RWPE1 (cell line): Measurements from ENCODE around the gene GATC.
"Not testable (repeated sequence)": the region's sequence is repeated elsewhere in the genome, so short reads cannot be mapped to it uniquely, and the experiment has no call there.

Experiments used
- CTCF ChIA-PET: fragments of 350-600 bp; sonication (Branson Sonifier 250); formaldehyde crosslinking; extraction: SDS; loops from one replicate; lab custom pipeline; 2021; lab: Yijun Ruan, JAX
- POLR2A ChIA-PET: fragments of 400-600 bp; formaldehyde crosslinking; extraction: SDS; loops from one replicate; lab custom pipeline; 2020; ENCODE audit warnings: antibody characterized with exemption; ENCODE audit not compliant: low non-redundant PET; lab: Yijun Ruan, JAX
- DNase-seq: peaks from one replicate; pipeline ENCODE4 v3.0.0; 2012; ENCODE audit warnings: low spot score
- H3K27ac ChIP-seq: fragments of 450-650 bp; 2 replicates; pipeline ENCODE4 v1.5.1; 2017
- CTCF ChIP-seq: fragments of 450-650 bp; conservative IDR thresholded peaks from 2 replicates; pipeline ENCODE4 v1.5.1; 2017; ENCODE audit warnings: low read depth, mild to moderate bottlenecking

Gene GATC

GRCh38 chr12:120444676-120445075 lies 1.6 kb upstream of the GATC start:
- no peak for DNase-seq
- H3K27ac ChIP-seq, result no peak overlapping the region; the same call in 1 of the 2 replicates
- ChIA-PET CTCF (interaction anchor here (0.6 to 1.9 kb wide), 3 partner anchors 15 to 692 kb away, joined by 3 to 8 read pairs (median 4); no protein-coding TSS in a partner anchor), POLR2A (no interaction called here)
- no peak for TF ChIP-seq CTCF

- CTCF ChIA-PET, result interaction anchor here (0.6 to 0.7 kb wide), 3 partner anchors 10 to 50 kb away, joined by 3 to 5 read pairs (median 3); no protein-coding TSS in a partner anchor
- DNase-seq, POLR2A ChIA-PET: not testable (repeated sequence)
- H3K27ac ChIP-seq, result peak overlapping the region; percentile 87
Observed at GRCh38 chr12:120446844-120447178, 567 bp downstream of the GATC start.

- POLR2A ChIA-PET, result no interaction called here
- DNase-seq, result no peak
- no peak overlapping the region for H3K27ac ChIP-seq
- no peak for TF ChIP-seq CTCF
- CTCF ChIA-PET, result interaction anchor here (0.6 to 0.7 kb wide), 2 partner anchors 21 to 51 kb away, joined by 3 to 4 read pairs; no protein-coding TSS in a partner anchor
Observed at GRCh38 chr12:120447992-120448391, 1.7 kb downstream of the GATC start.

GRCh38 chr12:120452524-120452923 lies 6.3 kb downstream of the GATC start:
- ChIA-PET POLR2A (interaction anchor here (0.7 kb wide), 1 partner anchor 516 kb away, joined by 9 read pairs; no protein-coding TSS in a partner anchor), CTCF (interaction anchor here (1.0 kb wide), 1 partner anchor 17 kb away, joined by 4 read pairs; the partner anchor contains the start of gene SRSF9)
- H3K27ac ChIP-seq, DNase-seq: not testable (repeated sequence)

GRCh38 chr12:120453060-120453750 lies 7.0 kb downstream of the GATC start:
- CTCF ChIA-PET, result interaction anchor here (0.5 to 0.6 kb wide), 3 partner anchors 18 to 632 kb away, joined by 3 to 4 read pairs (median 3); no protein-coding TSS in a partner anchor
- no peak for TF ChIP-seq CTCF
- DNase-seq, result no peak
- POLR2A ChIA-PET, result no interaction called here
- no peak overlapping the region for H3K27ac ChIP-seq

- ChIA-PET POLR2A (no interaction called here), CTCF (interaction anchor here (0.5 to 0.7 kb wide), 2 partner anchors 41 to 120 kb away, joined by 3 read pairs; no protein-coding TSS in a partner anchor)
- H3K27ac ChIP-seq, result no peak overlapping the region
- DNase-seq, result peak; percentile 44
- TF ChIP-seq CTCF, result peak; percentile 69
Observed at GRCh38 chr12:120453977-120454376, 7.7 kb downstream of the GATC start.

GRCh38 chr12:120455302-120455701 lies 9.1 kb downstream of the GATC start:
- ChIA-PET POLR2A (no interaction called here), CTCF (no interaction called here)
- DNase-seq, result no peak
- H3K27ac ChIP-seq, result peak overlapping the region; percentile 16; the same call in 1 of the 2 replicates
- no peak for TF ChIP-seq CTCF
